Adrenal gland (tissue), 5 donors: ENCODE data around the gene PUSL1.

ENCODE experiments used
- POLR2A ChIP-seq, 2 donors: fragments of 450-650 bp; IDR thresholded peaks; one replicate each; pipeline ENCODE4 v1.6.1; 2017; ENCODE audit warnings: antibody characterized with exemption in 2 of 2, mild to moderate bottlenecking in 2 of 2, moderate library complexity in 1 of 2
- TF ChIP-seq, protein P1 (sequence below), 6 experiments: fragments of 450-650 bp in 4 of 6; fragments of 200-600 bp in 2 of 6; sonication (generic) in 1 of 6; IDR thresholded peaks; 1 replicate in 5 of 6; 2 replicates in 1 of 6; pipeline versions ENCODE4 v1.5.1 to v1.8.0; 2016 to 2021; ENCODE audit warnings: antibody characterized with exemption in 6 of 6, mild to moderate bottlenecking in 2 of 6, moderate library complexity in 1 of 6
- donor health status: DM: no; HTN: no; CAD: no.

DNA sequence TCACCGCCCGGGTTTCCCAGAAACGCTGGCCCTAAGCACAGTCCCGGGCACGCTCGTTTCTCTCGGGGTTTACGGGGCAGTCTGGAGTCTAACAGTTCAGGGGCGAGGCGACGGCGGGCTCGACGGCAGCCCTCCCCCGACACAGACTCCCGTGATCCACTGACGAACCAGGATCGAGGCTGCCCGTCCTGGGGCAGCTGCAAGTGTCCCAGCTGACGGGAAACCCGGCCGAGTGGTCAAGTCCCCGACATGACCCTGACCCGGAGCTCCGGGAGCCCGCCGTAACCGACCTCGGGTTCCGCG is 35.2 kb upstream of the PUSL1 start:
- TF ChIP-seq, protein P1, sequence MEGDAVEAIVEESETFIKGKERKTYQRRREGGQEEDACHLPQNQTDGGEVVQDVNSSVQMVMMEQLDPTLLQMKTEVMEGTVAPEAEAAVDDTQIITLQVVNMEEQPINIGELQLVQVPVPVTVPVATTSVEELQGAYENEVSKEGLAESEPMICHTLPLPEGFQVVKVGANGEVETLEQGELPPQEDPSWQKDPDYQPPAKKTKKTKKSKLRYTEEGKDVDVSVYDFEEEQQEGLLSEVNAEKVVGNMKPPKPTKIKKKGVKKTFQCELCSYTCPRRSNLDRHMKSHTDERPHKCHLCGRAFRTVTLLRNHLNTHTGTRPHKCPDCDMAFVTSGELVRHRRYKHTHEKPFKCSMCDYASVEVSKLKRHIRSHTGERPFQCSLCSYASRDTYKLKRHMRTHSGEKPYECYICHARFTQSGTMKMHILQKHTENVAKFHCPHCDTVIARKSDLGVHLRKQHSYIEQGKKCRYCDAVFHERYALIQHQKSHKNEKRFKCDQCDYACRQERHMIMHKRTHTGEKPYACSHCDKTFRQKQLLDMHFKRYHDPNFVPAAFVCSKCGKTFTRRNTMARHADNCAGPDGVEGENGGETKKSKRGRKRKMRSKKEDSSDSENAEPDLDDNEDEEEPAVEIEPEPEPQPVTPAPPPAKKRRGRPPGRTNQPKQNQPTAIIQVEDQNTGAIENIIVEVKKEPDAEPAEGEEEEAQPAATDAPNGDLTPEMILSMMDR (IDR thresholded peaks at IDR 0.05), result no peak
- TF ChIP-seq POLR2A (IDR thresholded peaks at IDR 0.05), result no peak
